H1 (cell line): ENCODE results near the gene PPP1R3G. TPM values are rescaled to one million over a fixed set of nuclear protein-coding genes. Genes with fewer than 3 reads are reported as not detected.

ENCODE experiments used
- CTCF ChIA-PET: fragments of 300-600 bp; sonication (Branson Sonifier 250); formaldehyde crosslinking; loops from one replicate; lab custom pipeline; 2021; ENCODE audit not compliant: partially characterized antibody; lab: Charles Lee
- POLR2A ChIA-PET: fragments of 300-600 bp; sonication (Branson Sonifier 250); formaldehyde crosslinking; loops from one replicate; lab custom pipeline; 2021; ENCODE audit warnings: inconsistent platforms; ENCODE audit not compliant: partially characterized antibody; lab: Charles Lee
- DNase-seq, 2 experiments: peaks; one replicate each; pipeline versions ENCODE4 v3.0.0 to v3.0.0-alpha.2; 2010 to 2022; ENCODE audit warnings: low spot score in 2 of 2, low read depth in 1 of 2, mixed read lengths in 1 of 2
- FAIRE-seq: peaks from 2 replicates; lab custom pipeline; 2011; peaks lifted over from hg19 to GRCh38; lab: Jason Lieb, UNC
- H2AFZ ChIP-seq: 2 replicates; pipeline ENCODE4 v1.8.1; 2012; ENCODE audit warnings: low read length, inconsistent platforms
- H2AK5ac ChIP-seq: 2 replicates; pipeline ENCODE4 v1.6.1; 2013; ENCODE audit warnings: low read depth, low read length
- H2BK120ac ChIP-seq: replicated peaks from 2 replicates; pipeline ENCODE3; 2013; ENCODE audit warnings: low read depth, low read length, inconsistent platforms
- H2BK12ac ChIP-seq: 2 replicates; pipeline ENCODE4 v1.6.1; 2013; ENCODE audit warnings: low read depth, low read length
- H2BK15ac ChIP-seq: 2 replicates; pipeline ENCODE4 v1.6.1; 2013; ENCODE audit warnings: low read length
- H2BK20ac ChIP-seq: 2 replicates; pipeline ENCODE4 v1.6.1; 2013; ENCODE audit warnings: low read length
- H2BK5ac ChIP-seq: 2 replicates; pipeline ENCODE4 v1.6.1; 2013; ENCODE audit warnings: low read depth, low read length
- H3K14ac ChIP-seq: 2 replicates; pipeline ENCODE4 v1.6.1; 2013; ENCODE audit warnings: inconsistent platforms; ENCODE audit not compliant: insufficient read length
- H3K18ac ChIP-seq: 2 replicates; pipeline ENCODE4 v1.6.1; 2013; ENCODE audit warnings: low read length; ENCODE audit errors: extremely low read depth
- H3K23ac ChIP-seq: 2 replicates; pipeline ENCODE4 v1.6.1; 2013; ENCODE audit warnings: inconsistent platforms; ENCODE audit not compliant: insufficient read length
- H3K23me2 ChIP-seq: 2 replicates; pipeline ENCODE4 v1.6.1; 2013; ENCODE audit warnings: low read depth, low read length
- H3K27ac ChIP-seq: 2 replicates; pipeline ENCODE4 v1.6.1; 2011; ENCODE audit warnings: low read depth, low read length, inconsistent platforms
- H3K27me3 ChIP-seq, 4 experiments: replicated peaks in 1 of 4; 1 replicate in 1 of 4; 2 replicates in 3 of 4; pipeline versions ENCODE4 v1.6.1 to v1.8.1; 2011 to 2013; ENCODE audit warnings: low read length in 3 of 4, mild to moderate bottlenecking in 3 of 4, inconsistent platforms in 2 of 4, mixed read lengths in 2 of 4, moderate library complexity in 1 of 4; ENCODE audit not compliant: control insufficient read depth in 3 of 4, insufficient read depth in 3 of 4; ENCODE audit errors: extremely low read depth in 1 of 4
- H3K36me3 ChIP-seq, 4 experiments: 2 replicates each; pipeline versions ENCODE4 v1.6.1 to v1.8.1; 2011 to 2013; ENCODE audit warnings: mild to moderate bottlenecking in 4 of 4, low read length in 3 of 4, moderate library complexity in 2 of 4, control low read depth in 1 of 4, inconsistent platforms in 1 of 4; ENCODE audit not compliant: insufficient read depth in 4 of 4, control insufficient read depth in 2 of 4
- H3K4ac ChIP-seq: replicated peaks from 2 replicates; pipeline ENCODE3; 2013; ENCODE audit warnings: low read length, low read depth, mixed read lengths, inconsistent platforms; ENCODE audit not compliant: insufficient read length
- H3K4me1 ChIP-seq, 4 experiments: replicated peaks in 1 of 4; 1 replicate in 1 of 4; 2 replicates in 3 of 4; pipeline versions ENCODE4 v1.6.1 to v1.8.1; 2011 to 2013; ENCODE audit warnings: low read length in 3 of 4, inconsistent platforms in 2 of 4, mixed read lengths in 1 of 4; ENCODE audit not compliant: insufficient read depth in 4 of 4, control insufficient read depth in 3 of 4
- H3K4me2 ChIP-seq, 2 experiments: 2 replicates each; pipeline versions ENCODE4 v1.6.1 to v1.8.1; 2011 to 2013; ENCODE audit warnings: low read depth in 2 of 2, low read length in 2 of 2, control low read depth in 1 of 2, inconsistent platforms in 1 of 2, mild to moderate bottlenecking in 1 of 2; ENCODE audit not compliant: insufficient read depth in 1 of 2
- H3K4me3 ChIP-seq, 4 experiments: fragments of 200-600, 300-600 bp in 1 of 4; sonication (generic), shearing (Covaris generic), sonication (Bioruptor Twin) in 1 of 4; 2 replicates each; pipeline versions ENCODE4 v1.5.1 to v1.8.1; 2011 to 2016; ENCODE audit warnings: low read length in 4 of 4, low read depth in 3 of 4, control low read depth in 2 of 4, inconsistent platforms in 2 of 4, mild to moderate bottlenecking in 2 of 4, mixed read lengths in 1 of 4, moderate library complexity in 1 of 4; ENCODE audit not compliant: insufficient read depth in 2 of 4; ENCODE audit errors: extremely low read depth in 1 of 4
- H3K56ac ChIP-seq: replicated peaks from 2 replicates; pipeline ENCODE3; 2013; ENCODE audit warnings: low read depth, mild to moderate bottlenecking, mixed read lengths, low read length, inconsistent platforms; ENCODE audit not compliant: insufficient read length
- H3K79me1 ChIP-seq: 2 replicates; pipeline ENCODE4 v1.6.1; 2013; ENCODE audit warnings: low read depth, low read length, control low read depth
- H3K79me2 ChIP-seq, 2 experiments: 2 replicates each; pipeline versions ENCODE4 v1.6.1 to v1.8.1; 2012 to 2013; ENCODE audit warnings: low read length in 2 of 2, mild to moderate bottlenecking in 2 of 2, inconsistent platforms in 1 of 2; ENCODE audit not compliant: insufficient read depth in 2 of 2, control insufficient read depth in 1 of 2
- H3K9ac ChIP-seq, 4 experiments: replicated peaks in 1 of 4; 1 replicate in 1 of 4; 2 replicates in 3 of 4; pipeline versions ENCODE4 v1.6.1 to v1.8.1; 2011 to 2013; ENCODE audit warnings: low read depth in 3 of 4, low read length in 3 of 4, control low read depth in 2 of 4, mild to moderate bottlenecking in 2 of 4, moderate library complexity in 2 of 4, inconsistent platforms in 1 of 4; ENCODE audit errors: extremely low read depth in 1 of 4
- H3K9me3 ChIP-seq, 2 experiments: 2 replicates each; pipeline versions ENCODE4 v1.6.1 to v1.8.1; 2012 to 2013; ENCODE audit warnings: mild to moderate bottlenecking in 2 of 2, moderate library complexity in 2 of 2, control low read depth in 1 of 2, inconsistent platforms in 1 of 2, low read depth in 1 of 2, low read length in 1 of 2, mixed read lengths in 1 of 2; ENCODE audit not compliant: insufficient read depth in 2 of 2
- H4K20me1 ChIP-seq, 2 experiments: replicated peaks in 1 of 2; 2 replicates each; pipeline versions ENCODE3 to v1.8.1; 2011 to 2013; ENCODE audit warnings: inconsistent platforms in 2 of 2, low read length in 2 of 2, mild to moderate bottlenecking in 1 of 2; ENCODE audit not compliant: insufficient read depth in 2 of 2, control insufficient read depth in 1 of 2
- H4K5ac ChIP-seq: 2 replicates; pipeline ENCODE4 v1.6.1; 2013; ENCODE audit warnings: low read length, low read depth, mixed read lengths, inconsistent platforms; ENCODE audit not compliant: insufficient read length
- H4K8ac ChIP-seq: 2 replicates; pipeline ENCODE4 v1.8.0; 2013; ENCODE audit warnings: mild to moderate bottlenecking, moderate library complexity, low read length, inconsistent platforms; ENCODE audit not compliant: insufficient read depth; ENCODE audit errors: extremely low read depth
- H4K91ac ChIP-seq: replicated peaks from 2 replicates; pipeline ENCODE3; 2013; ENCODE audit warnings: low read length, mixed read lengths, inconsistent platforms; ENCODE audit not compliant: insufficient read length
- ATF2 ChIP-seq: IDR thresholded peaks from 2 replicates; pipeline ENCODE4 v1.6.1; 2012; ENCODE audit warnings: low read length, inconsistent platforms
- CHD1 ChIP-seq: IDR thresholded peaks from 2 replicates; pipeline ENCODE4 v1.6.1; 2012; ENCODE audit warnings: low read depth, low read length, improper control_type of control experiment
- FOSL1 ChIP-seq: IDR thresholded peaks from 2 replicates; pipeline ENCODE4 v1.6.1; 2011; ENCODE audit warnings: mild to moderate bottlenecking, low read depth, low read length, moderate library complexity; ENCODE audit not compliant: insufficient read depth
- HDAC2 ChIP-seq, 2 experiments: fragments of 300-600 bp in 1 of 2; sonication (generic) in 1 of 2; IDR thresholded peaks; 2 replicates each; pipeline ENCODE4 v1.6.1; 2011 to 2012; ENCODE audit warnings: low read depth in 2 of 2, low read length in 2 of 2, mild to moderate bottlenecking in 2 of 2, moderate library complexity in 2 of 2, borderline replicate concordance in 1 of 2, inconsistent platforms in 1 of 2
- HDAC6 ChIP-seq: IDR thresholded peaks from one replicate; pipeline ENCODE4 v1.7.1; 2012; ENCODE audit warnings: low read depth, mild to moderate bottlenecking, inconsistent platforms, low read length, moderate library complexity
- JUN ChIP-seq: IDR thresholded peaks from 2 replicates; pipeline ENCODE4 v1.6.1; 2011; ENCODE audit warnings: low read depth, mild to moderate bottlenecking, improper control_type of control experiment, low read length
- KDM1A ChIP-seq: fragments of 200-600, 300-600 bp; sonication (generic); IDR thresholded peaks from 2 replicates; pipeline ENCODE4 v1.7.1; 2016; ENCODE audit warnings: mild to moderate bottlenecking, low read length, borderline replicate concordance
- YY1 ChIP-seq: IDR thresholded peaks from 2 replicates; pipeline ENCODE4 v1.6.1; 2011; ENCODE audit warnings: low read depth, mild to moderate bottlenecking, low read length
- WGBS, 2 experiments: shearing (Covaris generic) in 1 of 2; methylation state at CpG; one replicate each; pipeline versions ENCODE4 v1.1.6 to v1.1.7; 2013 to 2015; ENCODE audit warnings: low lambda C conversion rate in 2 of 2, mixed read lengths in 2 of 2, inconsistent platforms in 1 of 2, low coverage in 1 of 2, missing lambda C conversion rate in 1 of 2; ENCODE audit not compliant: insufficient replicate concordance in 2 of 2, insufficient coverage in 1 of 2, insufficient read length in 1 of 2; ENCODE audit errors: extremely low coverage in 1 of 2, missing lambda C conversion rate in 1 of 2; 5-methylcytosine and 5-hydroxymethylcytosine counted together
- polyA plus RNA-seq, 7 experiments: library from polyadenylated mRNA; depleted of rRNA in 3 of 7; stranded (reverse) in 5 of 7; unstranded in 2 of 7; fragments of >200 nt in 5 of 7; fragments of 200-250 nt in 2 of 7; gene quantifications; 1 replicate in 5 of 7; 2 replicates in 1 of 7; 4 replicates in 1 of 7; pipeline versions ENCODE4 v1.2.1 to v1.2.3, GENCODE V29; 2011 to 2013; ENCODE audit warnings: missing spikeins in 2 of 7, mixed read lengths in 2 of 7
- total RNA-seq: library from RNA; stranded (reverse); fragmentation: NEBNext Ultra II Directional; extraction: Animal tissue kit (Norgen Biotek cat#: 25700); gene quantifications from 2 replicates; pipeline ENCODE4 v1.2.1, GENCODE V29; 2021
- TF ChIP-seq, protein P1 (sequence below): IDR thresholded peaks from 2 replicates; pipeline ENCODE4 v1.6.1; 2012; ENCODE audit warnings: inconsistent platforms
- TF ChIP-seq, protein P2 (sequence below): IDR thresholded peaks from 2 replicates; pipeline ENCODE4 v1.6.1; 2011; ENCODE audit warnings: low read depth, mild to moderate bottlenecking, low read length; ENCODE audit not compliant: insufficient read depth

The PPP1R3G gene
- total and polyA plus RNA-seq, 2 of the 8 experiments (the other 6 are each of a cell fraction or from before 2014, with no cell fraction given): 0.03 to 0.09 TPM

GRCh38 chr6:5121479-5121878 is 36.3 kb downstream of the PPP1R3G start:
- no peaks in the 10 kb centered on the region for H3K27me3 ChIP-seq
- H2BK12ac ChIP-seq: no peak overlapping the region
- H4K5ac ChIP-seq: no peak overlapping the region
- ChIA-PET POLR2A (no interaction called here), CTCF (no interaction called here)
- H3K9ac ChIP-seq: no peak overlapping the region
- no peak overlapping the region for H3K4ac ChIP-seq
- no peak overlapping the region for H2AK5ac ChIP-seq
- no peak overlapping the region for H4K8ac ChIP-seq
- H3K14ac ChIP-seq: no peak overlapping the region
- no peak overlapping the region for H3K56ac ChIP-seq
- H3K23ac ChIP-seq: no peak overlapping the region
- no peaks in the 10 kb centered on the region; the same call in 1 of the 2 replicates for H3K79me1 ChIP-seq
- no peaks in the 10 kb centered on the region for H3K36me3 ChIP-seq
- H4K20me1 ChIP-seq: peaks cover 2 to 14% of the 10 kb centered on the region in 2 experiments
- H2BK20ac ChIP-seq: no peak overlapping the region
- H2BK5ac ChIP-seq: no peak overlapping the region
- no peaks in the 10 kb centered on the region; the same call in 1 of the 2 replicates for H3K23me2 ChIP-seq
- no peak overlapping the region for H4K91ac ChIP-seq
- no peak overlapping the region for H2BK15ac ChIP-seq
- 92% methylated on average over 6 of the region's 6 CpGs; no CpG with 5 or more reads in 1 of the 2 experiments for WGBS, 2 experiments
- H2AFZ ChIP-seq: no peak overlapping the region
- FAIRE-seq: no peak
- DNase-seq: no peak
- no peaks in the 10 kb centered on the region for H3K9me3 ChIP-seq
- H2BK120ac ChIP-seq: no peak overlapping the region
- no peaks in the 10 kb centered on the region for H3K79me2 ChIP-seq
- no peak overlapping the region for H3K4me3 ChIP-seq
- H3K4me2 ChIP-seq: no peak overlapping the region
- no peak overlapping the region for H3K27ac ChIP-seq
- no peaks in the 10 kb centered on the region; a peak in 1 of 7 replicates for H3K4me1 ChIP-seq
- no peak overlapping the region for H3K18ac ChIP-seq
- TF ChIP-seq CHD1 (no peak), HDAC6 (no peak), YY1 (no peak), HDAC2 (IDR thresholded peaks at IDR 0.05; ENCODE audit: borderline replicate concordance in 1 of 2, low read depth in 2 of 2, low read length in 2 of 2) (no peak), JUN (no peak), FOSL1 (no peak), ATF2 (no peak), KDM1A (no peak)
- TF ChIP-seq, protein P1, sequence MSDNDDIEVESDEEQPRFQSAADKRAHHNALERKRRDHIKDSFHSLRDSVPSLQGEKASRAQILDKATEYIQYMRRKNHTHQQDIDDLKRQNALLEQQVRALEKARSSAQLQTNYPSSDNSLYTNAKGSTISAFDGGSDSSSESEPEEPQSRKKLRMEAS: no peak
- TF ChIP-seq, protein P2, sequence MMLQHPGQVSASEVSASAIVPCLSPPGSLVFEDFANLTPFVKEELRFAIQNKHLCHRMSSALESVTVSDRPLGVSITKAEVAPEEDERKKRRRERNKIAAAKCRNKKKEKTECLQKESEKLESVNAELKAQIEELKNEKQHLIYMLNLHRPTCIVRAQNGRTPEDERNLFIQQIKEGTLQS: no peak
